SK-N-SH treated with all-trans-retinoic acid at 6 μM for 48 hours (cell line): ENCODE measurements around the gene CCDC181.

Experiments used
- ATAC-seq: fragments of 200-7000 bp; cut with Tn5 transposase; 3 replicates; pipeline ENCODE4 v1.9.1; 2020; ENCODE audit warnings: mild to moderate bottlenecking, moderate library complexity
- ARNTL ChIP-seq: fragments of 450-650 bp; formaldehyde crosslinking; IDR thresholded peaks from 2 replicates; pipeline ENCODE4 v1.5.0; 2020; ENCODE audit warnings: low read depth, mild to moderate bottlenecking, moderate library complexity, borderline replicate concordance
- BACH2 ChIP-seq: fragments of 250-450 bp; sonication (Bioruptor Pico); IDR thresholded peaks from 2 replicates; pipeline ENCODE4 v1.9.0; 2021; ENCODE audit warnings: mild to moderate bottlenecking, borderline replicate concordance
- CSDC2 ChIP-seq: fragments of 250-450 bp; sonication (Bioruptor Pico); IDR thresholded peaks from 2 replicates; pipeline ENCODE4 v1.5.0; 2020; ENCODE audit warnings: mild to moderate bottlenecking, moderate library complexity
- CSRNP3 ChIP-seq: fragments of 250-450 bp; sonication (Bioruptor Pico); IDR thresholded peaks from 2 replicates; pipeline ENCODE4 v1.5.1; 2021; ENCODE audit warnings: mild to moderate bottlenecking, moderate library complexity
- ESRRG ChIP-seq: fragments of 250-450 bp; sonication (Bioruptor Pico); IDR thresholded peaks from 2 replicates; pipeline ENCODE4 v1.6.1; 2021; ENCODE audit warnings: mild to moderate bottlenecking
- GLIS3 ChIP-seq: fragments of 250-450 bp; sonication (Bioruptor Pico); IDR thresholded peaks from 2 replicates; pipeline ENCODE4 v1.5.0; 2020; ENCODE audit warnings: mild to moderate bottlenecking, moderate library complexity
- ISL1 ChIP-seq: fragments of 250-450 bp; sonication (Bioruptor Pico); IDR thresholded peaks from 2 replicates; pipeline ENCODE4 v2.1.2; 2022; ENCODE audit warnings: mild to moderate bottlenecking, moderate library complexity
- OSR1 ChIP-seq: fragments of 250-450 bp; sonication (Bioruptor Pico); IDR thresholded peaks from 2 replicates; pipeline ENCODE4 v1.8.0; 2022; ENCODE audit warnings: moderate library complexity, mild to moderate bottlenecking, inconsistent platforms
- PATZ1 ChIP-seq: fragments of 250-450 bp; sonication (Bioruptor Pico); IDR thresholded peaks from 2 replicates; pipeline ENCODE4 v1.8.0; 2020; ENCODE audit warnings: mild to moderate bottlenecking, moderate library complexity, borderline replicate concordance
- POU6F1 ChIP-seq: fragments of 250-450 bp; sonication (Bioruptor Pico); IDR thresholded peaks from 2 replicates; pipeline ENCODE4 v1.8.0; 2021; ENCODE audit warnings: low read depth, mild to moderate bottlenecking, moderate library complexity, borderline replicate concordance
- PPARA ChIP-seq: fragments of 250-450 bp; sonication (Bioruptor Pico); IDR thresholded peaks from 2 replicates; pipeline ENCODE4 v1.5.0; 2020; ENCODE audit warnings: mild to moderate bottlenecking, borderline replicate concordance
- RARB ChIP-seq: fragments of 250-450 bp; sonication (Bioruptor Pico); IDR thresholded peaks from 2 replicates; pipeline ENCODE4 v1.8.0; 2021; ENCODE audit warnings: mild to moderate bottlenecking, moderate library complexity
- SNAI2 ChIP-seq: fragments of 250-450 bp; sonication (Bioruptor Pico); IDR thresholded peaks from 2 replicates; pipeline ENCODE4 v1.5.0; 2020; ENCODE audit warnings: mild to moderate bottlenecking, moderate library complexity
- TCF4 ChIP-seq: fragments of 250-450 bp; sonication (Bioruptor Pico); IDR thresholded peaks from 2 replicates; pipeline ENCODE4 v1.8.0; 2021; ENCODE audit warnings: mild to moderate bottlenecking, moderate library complexity, borderline replicate concordance
- TOX ChIP-seq: fragments of 250-450 bp; sonication (Bioruptor Pico); IDR thresholded peaks from 2 replicates; pipeline ENCODE4 v1.8.0; 2021; ENCODE audit warnings: mild to moderate bottlenecking, moderate library complexity, borderline replicate concordance
- TSHZ2 ChIP-seq: fragments of 250-450 bp; sonication (Bioruptor Pico); IDR thresholded peaks from 2 replicates; pipeline ENCODE4 v1.5.0; 2020; ENCODE audit warnings: mild to moderate bottlenecking, moderate library complexity
- ZFP3 ChIP-seq: fragments of 250-450 bp; sonication (Bioruptor Pico); IDR thresholded peaks from 2 replicates; pipeline ENCODE4 v1.5.0; 2020; ENCODE audit warnings: mild to moderate bottlenecking, moderate library complexity
- ZFP30 ChIP-seq: fragments of 450-650 bp; formaldehyde crosslinking; IDR thresholded peaks from 2 replicates; pipeline ENCODE4 v1.5.0; 2022; ENCODE audit warnings: mild to moderate bottlenecking, moderate library complexity
- ZNF565 ChIP-seq: fragments of 450-650 bp; formaldehyde crosslinking; conservative IDR thresholded peaks from 2 replicates; pipeline ENCODE4 v1.5.0; 2020; ENCODE audit warnings: low read depth, mild to moderate bottlenecking, moderate library complexity
- ZNF70 ChIP-seq: fragments of 450-650 bp; formaldehyde crosslinking; IDR thresholded peaks from 2 replicates; pipeline ENCODE4 v1.5.0; 2020; ENCODE audit warnings: mild to moderate bottlenecking, moderate library complexity
- ZNF8 ChIP-seq: fragments of 450-650 bp; formaldehyde crosslinking; IDR thresholded peaks from 2 replicates; pipeline ENCODE4 v1.5.0; 2020; ENCODE audit warnings: mild to moderate bottlenecking, moderate library complexity
- TF ChIP-seq, protein P1 (sequence below): fragments of 250-450 bp; sonication (Bioruptor Pico); IDR thresholded peaks from 2 replicates; pipeline ENCODE4 v1.5.1; 2020; ENCODE audit warnings: low read depth, mild to moderate bottlenecking, moderate library complexity

Gene CCDC181

DNA sequence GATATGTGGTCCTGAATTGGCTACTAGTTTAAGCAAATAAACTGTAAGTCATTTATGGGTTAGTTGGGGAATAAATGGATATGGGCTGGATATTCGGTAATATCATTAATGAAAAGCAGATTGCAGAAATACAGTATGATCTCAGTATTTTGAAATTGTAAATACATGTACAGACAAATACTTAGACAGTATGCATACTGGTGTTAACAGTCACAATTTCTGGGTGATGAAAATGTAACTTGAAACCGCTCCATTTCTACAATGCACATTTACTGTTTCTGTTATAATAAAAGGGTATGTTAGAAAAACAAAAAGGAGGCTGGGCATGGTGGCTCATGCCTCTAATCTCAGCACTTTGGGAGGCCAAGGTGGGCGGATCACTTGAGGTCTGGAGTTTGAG, 31.3 kb downstream of the CCDC181 start:
- TF ChIP-seq ESRRG, result no peak
- TF ChIP-seq BACH2 (CRISPR knock-in tag), result no peak
- TF ChIP-seq ZNF70, result no peak
- no peak for TF ChIP-seq GLIS3 (CRISPR knock-in tag)
- no peak for TF ChIP-seq TCF4 (CRISPR knock-in tag)
- TF ChIP-seq PPARA, result no peak
- TF ChIP-seq SNAI2, result no peak
- TF ChIP-seq ZFP3, result no peak
- TF ChIP-seq ARNTL (CRISPR knock-in tag), result no peak
- no peak for TF ChIP-seq PATZ1 (CRISPR knock-in tag)
- TF ChIP-seq CSDC2 (CRISPR knock-in tag), result no peak
- TF ChIP-seq TSHZ2, result no peak
- ATAC-seq, result no peak

GRCh38 chr1:169392406-169392805, 34.9 kb downstream of the CCDC181 start:
- no peak for ATAC-seq
- no peak for TF ChIP-seq ZNF565 (CRISPR knock-in tag)

DNA sequence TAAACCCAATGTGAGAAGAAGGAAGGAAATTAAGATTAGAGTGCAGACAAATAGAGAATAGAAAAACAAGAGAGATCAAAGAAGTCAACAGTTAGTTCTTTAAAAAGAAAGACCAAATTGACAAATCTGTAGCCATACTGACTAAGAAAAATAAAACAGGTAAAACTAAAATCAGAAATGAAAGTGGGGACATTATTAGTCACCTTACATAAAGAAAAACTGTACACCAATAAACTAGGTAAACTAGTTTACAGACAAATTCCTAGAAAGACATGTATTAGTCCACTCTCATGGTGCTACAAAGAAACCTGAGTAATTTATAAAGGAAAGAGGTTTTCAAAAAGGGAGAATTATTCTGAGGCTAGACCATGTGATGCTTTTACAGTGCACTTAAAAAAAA, 37.0 kb downstream of the CCDC181 start:
- TF ChIP-seq ZNF565 (CRISPR knock-in tag) (no peak), TCF4 (CRISPR knock-in tag) (no peak), CSRNP3 (CRISPR knock-in tag) (no peak), ISL1 (CRISPR knock-in tag) (no peak), ZFP30 (CRISPR knock-in tag) (no peak), ESRRG (no peak), RARB (no peak), ZFP3 (no peak), BACH2 (CRISPR knock-in tag) (no peak), SNAI2 (no peak)
- TF ChIP-seq, protein P1, sequence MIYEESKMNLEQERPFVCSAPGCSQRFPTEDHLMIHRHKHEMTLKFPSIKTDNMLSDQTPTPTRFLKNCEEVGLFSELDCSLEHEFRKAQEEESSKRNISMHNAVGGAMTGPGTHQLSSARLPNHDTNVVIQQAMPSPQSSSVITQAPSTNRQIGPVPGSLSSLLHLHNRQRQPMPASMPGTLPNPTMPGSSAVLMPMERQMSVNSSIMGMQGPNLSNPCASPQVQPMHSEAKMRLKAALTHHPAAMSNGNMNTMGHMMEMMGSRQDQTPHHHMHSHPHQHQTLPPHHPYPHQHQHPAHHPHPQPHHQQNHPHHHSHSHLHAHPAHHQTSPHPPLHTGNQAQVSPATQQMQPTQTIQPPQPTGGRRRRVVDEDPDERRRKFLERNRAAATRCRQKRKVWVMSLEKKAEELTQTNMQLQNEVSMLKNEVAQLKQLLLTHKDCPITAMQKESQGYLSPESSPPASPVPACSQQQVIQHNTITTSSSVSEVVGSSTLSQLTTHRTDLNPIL, result no peak
- ATAC-seq, result no peak

DNA sequence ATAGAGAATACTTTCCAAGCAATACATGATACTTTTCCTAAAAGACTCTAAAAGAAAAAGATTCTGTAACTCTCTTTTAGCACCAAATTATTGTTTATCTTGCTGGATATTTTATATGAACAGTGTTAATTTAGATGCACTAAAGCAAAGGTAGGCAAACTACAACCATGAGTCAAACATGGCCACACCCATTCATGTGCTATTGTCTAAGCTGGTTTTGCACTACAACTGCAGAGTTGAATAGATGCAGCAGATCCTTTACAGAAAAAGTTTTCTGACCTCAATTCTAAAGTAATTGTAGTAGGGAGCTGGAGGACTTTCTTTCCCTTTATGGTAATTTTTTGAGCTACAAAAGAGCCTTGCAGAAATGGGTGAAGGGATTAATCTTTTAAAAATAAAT, 39.9 kb downstream of the CCDC181 start:
- no peak for ATAC-seq
- TF ChIP-seq OSR1, result no peak
- TF ChIP-seq ZNF8 (CRISPR knock-in tag), result no peak
- no peak for TF ChIP-seq ZNF70
- TF ChIP-seq ARNTL (CRISPR knock-in tag), result no peak
- TF ChIP-seq RARB, result no peak
- TF ChIP-seq BACH2 (CRISPR knock-in tag), result no peak
- no peak for TF ChIP-seq CSDC2 (CRISPR knock-in tag)
- no peak for TF ChIP-seq PPARA
- TF ChIP-seq PATZ1 (CRISPR knock-in tag), result no peak
- TF ChIP-seq ISL1 (CRISPR knock-in tag), result no peak
- TF ChIP-seq POU6F1 (CRISPR knock-in tag), result no peak
- TF ChIP-seq ZFP3, result no peak
- no peak for TF ChIP-seq TCF4 (CRISPR knock-in tag)
- no peak for TF ChIP-seq TOX (CRISPR knock-in tag)
- TF ChIP-seq, protein P1, result no peak
- TF ChIP-seq ZFP30 (CRISPR knock-in tag), result no peak
- TF ChIP-seq CSRNP3 (CRISPR knock-in tag), result no peak
- TF ChIP-seq SNAI2, result no peak
